H9 (cell line): ENCODE data around the gene LRRK1. TPM values are rescaled to one million over a fixed set of nuclear protein-coding genes. Genes with fewer than 3 reads are reported as not detected.

Source experiments
- DNase-seq: peaks from one replicate; pipeline ENCODE4 v3.0.0-alpha.2; 2017
- H2AFZ ChIP-seq: one replicate; pipeline ENCODE4 v1.6.1; 2013; ENCODE audit warnings: mild to moderate bottlenecking, low read length, control low read depth, moderate library complexity
- H2AK5ac ChIP-seq: 2 replicates; pipeline ENCODE4 v1.6.1; 2013; ENCODE audit warnings: low read length, control low read depth, mixed read lengths; ENCODE audit not compliant: insufficient read length
- H2BK120ac ChIP-seq: one replicate; pipeline ENCODE4 v1.6.1; 2013; ENCODE audit warnings: low read depth, mild to moderate bottlenecking, low read length, control low read depth, inconsistent platforms; ENCODE audit not compliant: poor library complexity, severe bottlenecking
- H2BK12ac ChIP-seq: 2 replicates; pipeline ENCODE4 v1.6.1; 2013; ENCODE audit warnings: low read length, control low read depth, mixed read lengths, low read depth; ENCODE audit not compliant: insufficient read length
- H2BK15ac ChIP-seq: 2 replicates; pipeline ENCODE4 v1.6.1; 2013; ENCODE audit warnings: low read depth, low read length, control low read depth
- H2BK20ac ChIP-seq: one replicate; pipeline ENCODE4 v1.6.1; 2013; ENCODE audit warnings: low read depth, mild to moderate bottlenecking, low read length, control low read depth, inconsistent platforms; ENCODE audit not compliant: poor library complexity, severe bottlenecking
- H2BK5ac ChIP-seq: 2 replicates; pipeline ENCODE4 v1.6.1; 2013; ENCODE audit warnings: low read length, control low read depth, mixed read lengths; ENCODE audit not compliant: insufficient read length
- H3K14ac ChIP-seq: 2 replicates; pipeline ENCODE4 v1.6.1; 2013; ENCODE audit warnings: low read length, control low read depth; ENCODE audit not compliant: insufficient read depth
- H3K18ac ChIP-seq: 2 replicates; pipeline ENCODE4 v1.6.1; 2013; ENCODE audit warnings: low read depth, mild to moderate bottlenecking, mixed read lengths, low read length, control low read depth; ENCODE audit not compliant: insufficient read length
- H3K23ac ChIP-seq: 2 replicates; pipeline ENCODE4 v1.6.1; 2013; ENCODE audit warnings: low read length, control low read depth, mixed read lengths, low read depth; ENCODE audit not compliant: insufficient read length
- H3K23me2 ChIP-seq: 2 replicates; pipeline ENCODE4 v1.6.1; 2013; ENCODE audit warnings: low read depth, mild to moderate bottlenecking, mixed read lengths, low read length, control low read depth; ENCODE audit not compliant: insufficient read length, poor library complexity, severe bottlenecking
- H3K27ac ChIP-seq: 2 replicates; pipeline ENCODE4 v1.5.1; 2013; ENCODE audit warnings: low read length, control low read depth, mixed read lengths, low read depth; ENCODE audit not compliant: insufficient read length
- H3K27me3 ChIP-seq: 2 replicates; pipeline ENCODE4 v1.6.1; 2013; ENCODE audit warnings: low read length, control low read depth, inconsistent platforms; ENCODE audit not compliant: insufficient read depth
- H3K4ac ChIP-seq: 2 replicates; pipeline ENCODE4 v1.6.1; 2013; ENCODE audit warnings: low read depth, mild to moderate bottlenecking, control low read depth, inconsistent platforms, low read length, moderate library complexity
- H3K4me1 ChIP-seq: 2 replicates; pipeline ENCODE4 v1.6.1; 2013; ENCODE audit warnings: low read length, control low read depth, inconsistent platforms; ENCODE audit not compliant: insufficient read depth
- H3K4me2 ChIP-seq: 2 replicates; pipeline ENCODE4 v1.6.1; 2013; ENCODE audit warnings: low read length, control low read depth, mixed read lengths; ENCODE audit not compliant: insufficient read length, insufficient read depth
- H3K56ac ChIP-seq: 2 replicates; pipeline ENCODE4 v1.6.1; 2013; ENCODE audit warnings: low read depth, mild to moderate bottlenecking, mixed read lengths, low read length, control low read depth; ENCODE audit not compliant: insufficient read length
- H3K79me1 ChIP-seq: 2 replicates; pipeline ENCODE4 v1.6.1; 2013; ENCODE audit warnings: low read depth, mild to moderate bottlenecking, moderate library complexity, low read length, control low read depth, inconsistent platforms; ENCODE audit not compliant: insufficient read depth, poor library complexity, severe bottlenecking
- H3K79me2 ChIP-seq: 2 replicates; pipeline ENCODE4 v1.6.1; 2013; ENCODE audit warnings: low read length, control low read depth, inconsistent platforms; ENCODE audit not compliant: insufficient read depth
- H3K9ac ChIP-seq: 2 replicates; pipeline ENCODE4 v1.6.1; 2013; ENCODE audit warnings: low read length, control low read depth, mixed read lengths; ENCODE audit not compliant: insufficient read length; ENCODE audit errors: extremely low read depth
- H3K9me3 ChIP-seq: one replicate; pipeline ENCODE4 v1.6.1; 2013; ENCODE audit warnings: low read depth, low read length, inconsistent platforms; ENCODE audit not compliant: control insufficient read depth
- H3T11ph ChIP-seq: one replicate; pipeline ENCODE4 v1.6.1; 2013; ENCODE audit warnings: mild to moderate bottlenecking, low read length, control low read depth, inconsistent platforms
- H4K20me1 ChIP-seq: one replicate; pipeline ENCODE4 v1.6.1; 2013; ENCODE audit not compliant: control insufficient read depth, insufficient read length, insufficient read depth
- H4K5ac ChIP-seq: 2 replicates; pipeline ENCODE4 v1.6.1; 2013; ENCODE audit warnings: low read depth, mild to moderate bottlenecking, mixed read lengths, low read length, control low read depth; ENCODE audit not compliant: insufficient read length
- H4K8ac ChIP-seq: replicated peaks from 2 replicates; pipeline ENCODE4 v1.6.1; 2013; ENCODE audit warnings: low read length, control low read depth, mixed read lengths, low read depth; ENCODE audit not compliant: insufficient read length
- H4K91ac ChIP-seq: 2 replicates; pipeline ENCODE4 v1.6.1; 2013; ENCODE audit warnings: low read depth, mild to moderate bottlenecking, moderate library complexity, mixed read lengths, low read length, control low read depth; ENCODE audit not compliant: insufficient read length
- H3K27ac Mint-ChIP-seq, 3 experiments: 2 replicates in 2 of 3; 3 replicates in 1 of 3; pipeline ENCODE4 v1.8.0; 2020 to 2021; ENCODE audit warnings: mixed read lengths in 3 of 3, mild to moderate bottlenecking in 1 of 3, moderate library complexity in 1 of 3
- H3K27me3 Mint-ChIP-seq: 2 replicates; pipeline ENCODE4 v1.8.0; 2021; ENCODE audit warnings: low read depth, mild to moderate bottlenecking, moderate library complexity, mixed read lengths
- H3K36me3 Mint-ChIP-seq, 3 experiments: 2 replicates in 2 of 3; 3 replicates in 1 of 3; pipeline ENCODE4 v1.8.0; 2020 to 2021; ENCODE audit warnings: low read depth in 3 of 3, mixed read lengths in 3 of 3; ENCODE audit not compliant: insufficient read depth in 1 of 3
- H3K4me1 Mint-ChIP-seq, 2 experiments: 2 replicates each; pipeline ENCODE4 v1.8.0; 2020; ENCODE audit warnings: mixed read lengths in 2 of 2
- H3K4me3 Mint-ChIP-seq, 2 experiments: 2 replicates in 1 of 2; 3 replicates in 1 of 2; pipeline ENCODE4 v1.8.0; 2020 to 2021; ENCODE audit warnings: mild to moderate bottlenecking in 2 of 2, mixed read lengths in 2 of 2, moderate library complexity in 1 of 2
- H3K9me3 Mint-ChIP-seq, 2 experiments: 2 replicates in 1 of 2; 3 replicates in 1 of 2; pipeline ENCODE4 v1.8.0; 2020; ENCODE audit warnings: mild to moderate bottlenecking in 2 of 2, mixed read lengths in 2 of 2, moderate library complexity in 1 of 2
- CTCF ChIP-seq: fragments of 200-600 bp; sonication (generic); conservative IDR thresholded peaks from 3 replicates; pipeline ENCODE4 v1.8.0; 2021; ENCODE audit warnings: antibody characterized with exemption, mild to moderate bottlenecking
- WGBS: extraction: QIAGEN DNeasy Blood & Tissue Kit; methylation state at CpG from one replicate; pipeline ENCODE4 v1.1.7; 2013; ENCODE audit warnings: missing lambda C conversion rate, low lambda C conversion rate, mixed read lengths; ENCODE audit not compliant: insufficient read length; ENCODE audit errors: extremely low coverage; 5-methylcytosine and 5-hydroxymethylcytosine counted together
- total RNA-seq: library from RNA; stranded (reverse); gene quantifications from 2 replicates; pipeline ENCODE4 v1.2.1, GENCODE V29; 2021

Gene LRRK1
- total RNA-seq, 1 experiment from 2014 or later = 4.0 TPM

- Histone ChIP-seq H3K79me1 (no peaks in the 10 kb centered on the region), H3K4me1 (no peaks in the 10 kb centered on the region), H3K4me2 (no peak overlapping the region), H4K8ac (no peak overlapping the region), H3K9ac (no peak overlapping the region), H3T11ph (no peak overlapping the region), H2AK5ac (no peak overlapping the region), H3K56ac (no peak overlapping the region), H3K79me2 (no peaks in the 10 kb centered on the region), H2BK120ac (no peak overlapping the region), H2BK12ac (no peak overlapping the region), H2BK20ac (no peak overlapping the region), H3K23me2 (no peaks in the 10 kb centered on the region), H3K27me3 (no peaks in the 10 kb centered on the region), H3K18ac (no peak overlapping the region), H4K20me1 (no peaks in the 10 kb centered on the region), H3K14ac (no peak overlapping the region), H3K27ac (no peak overlapping the region), H2BK15ac (no peak overlapping the region), H3K9me3 (no peaks in the 10 kb centered on the region), H3K23ac (no peak overlapping the region), H4K5ac (no peak overlapping the region), H3K4ac (no peak overlapping the region), H2BK5ac (no peak overlapping the region), H4K91ac (no peak overlapping the region), H2AFZ (no peak overlapping the region)
- Mint-ChIP-seq H3K36me3 (peaks cover 0 to 31% (median 4%) of the 10 kb centered on the region in 3 experiments; a peak in 3 of 7 replicates), H3K4me3 (no peak overlapping the region), H3K27me3 (no peaks in the 10 kb centered on the region; the same call in 1 of the 2 replicates), H3K9me3 (no peaks in the 10 kb centered on the region), H3K27ac (peak overlapping the region in 1 of 3 experiments; percentile 22; a peak in 1 of 7 replicates), H3K4me1 (peaks cover 7 to 17% of the 10 kb centered on the region in 2 experiments)
- no peak for DNase-seq
- no peak for TF ChIP-seq CTCF
- no CpG with 5 or more reads among the region's 5 CpGs for WGBS
Measured at GRCh38 chr15:100899601-100900000, 19.6 kb upstream of the LRRK1 start.
